ENCODE results near the gene HOXB3. TPM values are rescaled to one million over a fixed set of nuclear protein-coding genes. Genes with fewer than 3 reads are reported as not detected.

HOXB3 gene
- polyA plus RNA-seq, 1 of the 3 experiments (the other 2 are of a cell fraction), result 0.46 TPM

GRCh38 chr17:48515925-48516900 lies 73.8 kb downstream of the HOXB3 start:
- TF ChIP-seq FOXJ3 (CRISPR knock-in tag; IDR thresholded peaks at IDR 0.05) (no peak), EZH2phosphoT487 (IDR thresholded peaks at IDR 0.05; ENCODE audit: borderline replicate concordance, low read depth) (no peak), ELF1 (IDR thresholded peaks at IDR 0.05) (no peak), GATA2 (CRISPR knock-in tag; IDR thresholded peaks at IDR 0.05) (no peak), FOSL2 (IDR thresholded peaks at IDR 0.05; ENCODE audit: borderline replicate concordance, low read depth) (no peak), EP300 (IDR thresholded peaks at IDR 0.05; ENCODE audit: borderline replicate concordance in 1 of 2, low read depth in 1 of 2, low read length in 1 of 2) (no peak), IRF3 (IDR thresholded peaks at IDR 0.05; ENCODE audit: low read depth, low read length) (no peak), TEAD4 (IDR thresholded peaks at IDR 0.05; ENCODE audit: borderline replicate concordance, insufficient read depth) (no peak), POLR2AphosphoS5 (IDR thresholded peaks at IDR 0.05; ENCODE audit: low read depth, low read length) (no peak), TCF12 (IDR thresholded peaks at IDR 0.05) (no peak), TAF1 (IDR thresholded peaks at IDR 0.05; ENCODE audit: borderline replicate concordance, low read depth, low read length) (no peak), FOXM1 (IDR thresholded peaks at IDR 0.05; ENCODE audit: low read depth) (no peak), CTCF (IDR thresholded peaks at IDR 0.05) (no peak), RFX5 (IDR thresholded peaks at IDR 0.05; ENCODE audit: low read length) (no peak), SIN3A (IDR thresholded peaks at IDR 0.05; ENCODE audit: borderline replicate concordance, low read depth, low read length) (no peak), MAX (IDR thresholded peaks at IDR 0.05; ENCODE audit: low read depth) (no peak), CHD2 (IDR thresholded peaks at IDR 0.05; ENCODE audit: low read length, partially characterized antibody) (no peak)
- TF ChIP-seq, protein P1, sequence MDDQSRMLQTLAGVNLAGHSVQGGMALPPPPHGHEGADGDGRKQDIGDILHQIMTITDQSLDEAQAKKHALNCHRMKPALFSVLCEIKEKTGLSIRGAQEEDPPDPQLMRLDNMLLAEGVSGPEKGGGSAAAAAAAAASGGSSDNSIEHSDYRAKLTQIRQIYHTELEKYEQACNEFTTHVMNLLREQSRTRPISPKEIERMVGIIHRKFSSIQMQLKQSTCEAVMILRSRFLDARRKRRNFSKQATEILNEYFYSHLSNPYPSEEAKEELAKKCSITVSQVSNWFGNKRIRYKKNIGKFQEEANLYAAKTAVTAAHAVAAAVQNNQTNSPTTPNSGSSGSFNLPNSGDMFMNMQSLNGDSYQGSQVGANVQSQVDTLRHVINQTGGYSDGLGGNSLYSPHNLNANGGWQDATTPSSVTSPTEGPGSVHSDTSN (IDR thresholded peaks at IDR 0.05), result no peak
- TF ChIP-seq, protein P2, sequence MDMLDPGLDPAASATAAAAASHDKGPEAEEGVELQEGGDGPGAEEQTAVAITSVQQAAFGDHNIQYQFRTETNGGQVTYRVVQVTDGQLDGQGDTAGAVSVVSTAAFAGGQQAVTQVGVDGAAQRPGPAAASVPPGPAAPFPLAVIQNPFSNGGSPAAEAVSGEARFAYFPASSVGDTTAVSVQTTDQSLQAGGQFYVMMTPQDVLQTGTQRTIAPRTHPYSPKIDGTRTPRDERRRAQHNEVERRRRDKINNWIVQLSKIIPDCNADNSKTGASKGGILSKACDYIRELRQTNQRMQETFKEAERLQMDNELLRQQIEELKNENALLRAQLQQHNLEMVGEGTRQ (IDR thresholded peaks at IDR 0.05; ENCODE audit: borderline replicate concordance, low read depth, low read length), result no peak
- TF ChIP-seq, protein P3, sequence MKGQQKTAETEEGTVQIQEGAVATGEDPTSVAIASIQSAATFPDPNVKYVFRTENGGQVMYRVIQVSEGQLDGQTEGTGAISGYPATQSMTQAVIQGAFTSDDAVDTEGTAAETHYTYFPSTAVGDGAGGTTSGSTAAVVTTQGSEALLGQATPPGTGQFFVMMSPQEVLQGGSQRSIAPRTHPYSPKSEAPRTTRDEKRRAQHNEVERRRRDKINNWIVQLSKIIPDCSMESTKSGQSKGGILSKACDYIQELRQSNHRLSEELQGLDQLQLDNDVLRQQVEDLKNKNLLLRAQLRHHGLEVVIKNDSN (IDR thresholded peaks at IDR 0.05; ENCODE audit: borderline replicate concordance, low read depth), result no peak
- H3K9ac ChIP-seq, result no peak overlapping the region
- no peak overlapping the region for H3K4me3 ChIP-seq (ENCODE audit: low read depth in 2 of 2, low read length in 1 of 2)
- no peaks in the 10 kb centered on the region for H4K20me1 ChIP-seq (ENCODE audit: insufficient read depth)
- 12% methylated on average over 3 of the region's 3 CpGs for WGBS (ENCODE audit: low lambda C conversion rate)
- no peak for DNase-seq
- peaks cover 95% of the 10 kb centered on the region for H3K27me3 ChIP-seq (ENCODE audit: insufficient read depth)
- H2AFZ ChIP-seq (ENCODE audit: low read depth), result no peak overlapping the region
- H3K27ac ChIP-seq (ENCODE audit: low read depth in 2 of 2, low read length in 1 of 2), result no peak overlapping the region
- no peaks in the 10 kb centered on the region for H3F3A ChIP-seq (replicated peaks; ENCODE audit: insufficient read depth)
- H3K4me1 ChIP-seq (ENCODE audit: control insufficient read depth in 1 of 2, insufficient read depth in 2 of 2, low read depth in 1 of 2, low read length in 1 of 2), result no peaks in the 10 kb centered on the region
- no peaks in the 10 kb centered on the region for H3K9me2 ChIP-seq
- ChIA-PET CTCF (interaction anchor here (0.6 to 1.4 kb wide), 2 partner anchors 59 to 136 kb away, joined by 3 to 4 read pairs; no protein-coding TSS in a partner anchor), POLR2A (no interaction called here)
- no peaks in the 10 kb centered on the region for H3K9me3 ChIP-seq
- H3K4me2 ChIP-seq, result no peak overlapping the region
- no peaks in the 10 kb centered on the region for H3K36me3 ChIP-seq (replicated peaks in 1 of 2; ENCODE audit: control insufficient read depth in 1 of 2, insufficient read depth in 2 of 2, low read length in 1 of 2)
- no peaks in the 10 kb centered on the region for H3K79me2 ChIP-seq (ENCODE audit: insufficient read depth)
